ENCODE results near the gene APBA1.

DNA sequence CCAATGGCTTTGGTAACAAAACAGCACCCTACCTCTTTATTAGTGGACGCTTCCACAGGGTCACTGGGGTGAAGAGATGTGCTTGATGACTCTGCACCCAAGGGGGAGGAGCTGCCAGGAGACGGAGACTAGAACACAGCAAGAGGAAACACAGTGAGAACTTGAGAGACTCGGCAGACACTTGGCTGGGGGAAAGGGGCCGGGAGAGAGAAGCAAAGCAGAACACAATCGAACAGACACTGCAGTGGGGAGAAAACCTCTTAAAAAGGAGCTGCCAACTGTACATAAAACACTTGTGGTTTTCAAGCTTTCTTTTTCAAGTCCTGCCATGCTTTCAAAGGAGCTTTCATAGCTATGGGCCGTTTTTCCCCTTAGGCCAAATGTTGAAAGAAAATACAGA is 196.2 kb downstream of the APBA1 start:
- TF ChIP-seq, protein P1, sequence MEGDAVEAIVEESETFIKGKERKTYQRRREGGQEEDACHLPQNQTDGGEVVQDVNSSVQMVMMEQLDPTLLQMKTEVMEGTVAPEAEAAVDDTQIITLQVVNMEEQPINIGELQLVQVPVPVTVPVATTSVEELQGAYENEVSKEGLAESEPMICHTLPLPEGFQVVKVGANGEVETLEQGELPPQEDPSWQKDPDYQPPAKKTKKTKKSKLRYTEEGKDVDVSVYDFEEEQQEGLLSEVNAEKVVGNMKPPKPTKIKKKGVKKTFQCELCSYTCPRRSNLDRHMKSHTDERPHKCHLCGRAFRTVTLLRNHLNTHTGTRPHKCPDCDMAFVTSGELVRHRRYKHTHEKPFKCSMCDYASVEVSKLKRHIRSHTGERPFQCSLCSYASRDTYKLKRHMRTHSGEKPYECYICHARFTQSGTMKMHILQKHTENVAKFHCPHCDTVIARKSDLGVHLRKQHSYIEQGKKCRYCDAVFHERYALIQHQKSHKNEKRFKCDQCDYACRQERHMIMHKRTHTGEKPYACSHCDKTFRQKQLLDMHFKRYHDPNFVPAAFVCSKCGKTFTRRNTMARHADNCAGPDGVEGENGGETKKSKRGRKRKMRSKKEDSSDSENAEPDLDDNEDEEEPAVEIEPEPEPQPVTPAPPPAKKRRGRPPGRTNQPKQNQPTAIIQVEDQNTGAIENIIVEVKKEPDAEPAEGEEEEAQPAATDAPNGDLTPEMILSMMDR (IDR thresholded peaks at IDR 0.05) = no peak
- no peak for TF ChIP-seq EZH2 (IDR thresholded peaks at IDR 0.05)

Data from neural progenitor cell (in vitro differentiated cells).